ENCODE measurements around the gene CRTAC1. TPM values are rescaled to one million over a fixed set of nuclear protein-coding genes. Genes with fewer than 3 reads are reported as not detected.

The CRTAC1 gene
- polyA plus RNA-seq, 3 donors: not detected

DNA sequence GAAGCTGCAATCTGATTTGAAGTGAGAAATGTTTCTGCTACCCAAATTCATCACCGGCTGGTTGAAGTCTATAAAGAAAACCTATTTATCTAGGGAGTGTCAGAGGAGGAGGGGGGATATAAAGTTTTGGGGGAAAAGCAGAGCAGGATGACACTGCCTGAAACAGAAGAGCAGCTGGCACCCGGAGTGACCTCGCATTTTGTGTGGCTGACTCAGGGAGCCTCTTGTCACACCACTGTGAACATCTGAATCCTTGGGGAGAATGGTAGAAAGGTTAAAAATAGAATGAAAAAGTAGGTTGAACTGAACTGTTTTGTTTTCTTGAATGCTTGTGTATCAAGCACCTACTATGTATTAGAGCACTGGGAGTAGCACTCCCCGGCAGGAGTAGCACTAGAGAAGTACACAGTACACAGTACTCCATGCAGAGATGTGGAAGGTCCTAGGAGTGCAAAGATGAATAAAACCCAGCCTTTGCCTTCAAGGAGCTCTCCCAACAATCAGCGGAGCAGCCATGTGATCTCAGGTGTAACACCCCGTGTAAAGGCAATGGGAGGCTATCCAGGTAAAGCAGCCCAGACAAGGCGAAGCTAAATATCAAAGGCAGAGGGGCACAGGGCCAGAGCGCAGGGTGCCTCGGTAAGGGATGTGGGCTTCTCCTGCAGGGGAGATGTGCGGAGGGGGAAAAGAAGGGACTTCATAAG lies 13.5 kb downstream of the CRTAC1 start:
- TF ChIP-seq, protein P1, sequence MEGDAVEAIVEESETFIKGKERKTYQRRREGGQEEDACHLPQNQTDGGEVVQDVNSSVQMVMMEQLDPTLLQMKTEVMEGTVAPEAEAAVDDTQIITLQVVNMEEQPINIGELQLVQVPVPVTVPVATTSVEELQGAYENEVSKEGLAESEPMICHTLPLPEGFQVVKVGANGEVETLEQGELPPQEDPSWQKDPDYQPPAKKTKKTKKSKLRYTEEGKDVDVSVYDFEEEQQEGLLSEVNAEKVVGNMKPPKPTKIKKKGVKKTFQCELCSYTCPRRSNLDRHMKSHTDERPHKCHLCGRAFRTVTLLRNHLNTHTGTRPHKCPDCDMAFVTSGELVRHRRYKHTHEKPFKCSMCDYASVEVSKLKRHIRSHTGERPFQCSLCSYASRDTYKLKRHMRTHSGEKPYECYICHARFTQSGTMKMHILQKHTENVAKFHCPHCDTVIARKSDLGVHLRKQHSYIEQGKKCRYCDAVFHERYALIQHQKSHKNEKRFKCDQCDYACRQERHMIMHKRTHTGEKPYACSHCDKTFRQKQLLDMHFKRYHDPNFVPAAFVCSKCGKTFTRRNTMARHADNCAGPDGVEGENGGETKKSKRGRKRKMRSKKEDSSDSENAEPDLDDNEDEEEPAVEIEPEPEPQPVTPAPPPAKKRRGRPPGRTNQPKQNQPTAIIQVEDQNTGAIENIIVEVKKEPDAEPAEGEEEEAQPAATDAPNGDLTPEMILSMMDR (IDR thresholded peaks at IDR 0.05): no peak
- no peak overlapping the region for H3K4me2 ChIP-seq (replicated peaks; ENCODE audit: extremely low read depth, low read length, poor library complexity, severe bottlenecking)
- no peaks in the 10 kb centered on the region for H3K79me2 ChIP-seq (ENCODE audit: insufficient read depth, low read length)
- no peak overlapping the region for H3K4me3 Mint-ChIP-seq
- no peak overlapping the region for H2AFZ ChIP-seq (ENCODE audit: insufficient read depth, low read depth, low read length, poor library complexity, severe bottlenecking)
- no peaks in the 10 kb centered on the region for H4K20me1 ChIP-seq (ENCODE audit: insufficient read depth, low read length)
- H3K27me3 Mint-ChIP-seq (ENCODE audit: low read depth in 3 of 3): peaks cover 17 to 23% (median 21%) of the 10 kb centered on the region in 3 donors
- no peaks in the 10 kb centered on the region for H3K36me3 Mint-ChIP-seq
- no peaks in the 10 kb centered on the region for H3K4me1 Mint-ChIP-seq
- peaks cover 6 to 7% of the 10 kb centered on the region in 2 donors for H3K27me3 ChIP-seq (ENCODE audit: control insufficient read depth in 2 of 2, insufficient read depth in 2 of 2, low read length in 2 of 2)
- H3K9me3 ChIP-seq (replicated peaks in 1 of 2; ENCODE audit: control insufficient read depth in 1 of 2, insufficient read depth in 1 of 2, low read length in 2 of 2): no peaks in the 10 kb centered on the region
- H3K27ac Mint-ChIP-seq: no peak overlapping the region
- intact Hi-C loops (cut with micrococcal nuclease): no loop called here
- no peak for DNase-seq
- H3K4me3 ChIP-seq (replicated peaks in 1 of 3; ENCODE audit: low read depth in 2 of 3, low read length in 3 of 3): no peak overlapping the region
- H3K27ac ChIP-seq (ENCODE audit: low read depth in 1 of 2, low read length in 2 of 2): no peak overlapping the region
- H3K9me3 Mint-ChIP-seq: no peaks in the 10 kb centered on the region
- no peaks in the 10 kb centered on the region for H3K4me1 ChIP-seq (ENCODE audit: control insufficient read depth in 1 of 2, insufficient read depth in 2 of 2, low read length in 2 of 2)
- no peaks in the 10 kb centered on the region for H3K36me3 ChIP-seq (replicated peaks in 1 of 2; ENCODE audit: control insufficient read depth in 1 of 2, insufficient read depth in 2 of 2, low read length in 2 of 2)
- WGBS (ENCODE audit: insufficient coverage): 87% methylated on average over 8 of the region's 10 CpGs
- H3K9ac ChIP-seq (ENCODE audit: insufficient read depth, low read length, poor library complexity, severe bottlenecking): no peak overlapping the region

DNA sequence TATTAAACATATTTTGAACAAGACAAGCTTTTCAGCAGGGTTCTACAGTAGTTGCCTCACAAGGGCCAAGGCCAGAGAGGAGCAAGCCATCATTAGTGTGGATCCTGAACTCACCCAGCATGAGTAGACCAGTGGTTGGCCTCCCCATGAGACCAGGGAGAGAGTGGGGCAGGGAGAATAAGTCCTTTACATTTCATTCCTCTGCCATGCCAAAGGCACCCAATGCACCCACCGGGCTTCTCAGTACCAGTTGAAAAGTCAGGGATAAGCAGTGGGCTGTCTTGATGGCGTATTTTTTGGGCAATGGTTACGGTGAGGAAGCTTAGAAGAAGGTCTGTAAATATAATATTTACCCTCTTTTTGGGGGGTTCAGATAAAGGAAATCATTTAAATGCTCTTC lies 16.6 kb downstream of the CRTAC1 start:
- Histone ChIP-seq H4K20me1 (ENCODE audit: insufficient read depth, low read length) (no peaks in the 10 kb centered on the region), H3K36me3 (replicated peaks in 1 of 2; ENCODE audit: control insufficient read depth in 1 of 2, insufficient read depth in 2 of 2, low read length in 2 of 2) (no peaks in the 10 kb centered on the region), H3K27me3 (ENCODE audit: control insufficient read depth in 2 of 2, insufficient read depth in 2 of 2, low read length in 2 of 2) (peaks cover 6 to 8% of the 10 kb centered on the region in 2 donors), H3K4me1 (ENCODE audit: control insufficient read depth in 1 of 2, insufficient read depth in 2 of 2, low read length in 2 of 2) (no peaks in the 10 kb centered on the region), H2AFZ (ENCODE audit: insufficient read depth, low read depth, low read length, poor library complexity, severe bottlenecking) (no peak overlapping the region), H3K79me2 (ENCODE audit: insufficient read depth, low read length) (no peaks in the 10 kb centered on the region), H3K4me2 (replicated peaks; ENCODE audit: extremely low read depth, low read length, poor library complexity, severe bottlenecking) (no peak overlapping the region), H3K9ac (ENCODE audit: insufficient read depth, low read length, poor library complexity, severe bottlenecking) (no peak overlapping the region), H3K4me3 (replicated peaks in 1 of 3; ENCODE audit: low read depth in 2 of 3, low read length in 3 of 3) (no peak overlapping the region), H3K27ac (ENCODE audit: low read depth in 1 of 2, low read length in 2 of 2) (no peak overlapping the region), H3K9me3 (replicated peaks in 1 of 2; ENCODE audit: control insufficient read depth in 1 of 2, insufficient read depth in 1 of 2, low read length in 2 of 2) (no peaks in the 10 kb centered on the region)
- TF ChIP-seq, protein P1 (IDR thresholded peaks at IDR 0.05): no peak
- no CpG with 5 or more reads among the region's 3 CpGs for WGBS (ENCODE audit: insufficient coverage)
- no peak overlapping the region for H3K27ac Mint-ChIP-seq
- H3K4me3 Mint-ChIP-seq: no peak overlapping the region
- H3K36me3 Mint-ChIP-seq: no peaks in the 10 kb centered on the region
- no peaks in the 10 kb centered on the region for H3K9me3 Mint-ChIP-seq
- DNase-seq: no peak
- H3K27me3 Mint-ChIP-seq (ENCODE audit: low read depth in 3 of 3): peaks cover 13 to 17% (median 14%) of the 10 kb centered on the region in 3 donors
- intact Hi-C loops (cut with micrococcal nuclease): no loop called here
- no peaks in the 10 kb centered on the region for H3K4me1 Mint-ChIP-seq
